ENCODE measurements around the gene AFMID.

- TF ChIP-seq EZH2 (IDR thresholded peaks at IDR 0.05; ENCODE audit: low read depth, unreplicated experiment): no peak
- no peak for TF ChIP-seq REST (IDR thresholded peaks at IDR 0.05; ENCODE audit: unreplicated experiment)
These were observed 43.7 kb upstream of the AFMID start for GRCh38 chr17:78143214-78144146.
